GM20000 (cell line): ENCODE data around the gene CD6.

Experiments
- DNase-seq: peaks from one replicate; pipeline ENCODE4 v3.0.0; 2012; ENCODE audit warnings: low spot score
- TF ChIP-seq, protein P1 (sequence below): IDR thresholded peaks from 2 replicates; pipeline ENCODE4 v1.5.1; 2012; ENCODE audit warnings: mild to moderate bottlenecking, control low read depth; ENCODE audit errors: extremely low read depth, missing control alignments

CD6 gene

DNA sequence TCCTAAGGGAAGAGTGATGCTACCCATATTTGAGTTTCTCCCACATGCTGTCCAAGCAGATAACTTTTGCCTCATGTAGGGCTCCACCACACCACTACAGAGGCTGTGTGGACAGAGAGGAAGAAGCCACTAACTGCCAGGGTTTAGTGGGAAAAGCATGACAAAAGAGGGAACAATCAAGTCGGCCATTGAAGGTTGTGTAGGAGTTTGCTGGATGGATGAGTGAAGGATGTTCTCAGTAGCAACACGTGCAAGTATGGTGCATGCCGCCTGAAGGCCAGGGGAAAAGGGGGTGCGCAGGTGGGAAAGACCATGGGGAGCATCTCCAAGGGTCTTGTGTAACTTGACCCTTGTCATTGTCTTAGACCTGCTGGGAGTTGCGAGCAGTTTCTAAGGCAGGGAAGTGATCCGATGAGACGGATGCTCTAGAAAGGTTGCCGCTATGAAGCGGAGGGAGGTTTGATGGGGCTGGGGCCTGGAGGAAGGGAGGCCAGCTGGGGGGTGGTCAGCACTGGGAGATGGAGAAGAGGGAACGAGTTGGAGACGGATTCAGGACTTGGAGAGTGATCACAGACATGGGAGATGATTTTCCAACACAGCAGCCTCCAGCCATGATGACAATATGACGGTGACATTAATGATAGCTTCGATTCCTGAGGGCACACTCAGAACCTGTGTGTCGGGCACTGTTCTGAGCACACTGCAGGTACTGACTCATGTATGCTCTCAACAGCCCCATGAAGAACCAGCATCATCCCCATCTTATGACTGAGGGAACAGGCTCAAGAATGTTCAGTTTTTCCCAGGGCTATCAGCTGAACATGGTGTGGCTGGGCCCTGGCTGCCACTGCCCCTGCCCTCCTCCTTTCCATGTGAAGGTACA lies 53.7 kb downstream of the CD6 start:
- no peak for DNase-seq
- TF ChIP-seq, protein P1, sequence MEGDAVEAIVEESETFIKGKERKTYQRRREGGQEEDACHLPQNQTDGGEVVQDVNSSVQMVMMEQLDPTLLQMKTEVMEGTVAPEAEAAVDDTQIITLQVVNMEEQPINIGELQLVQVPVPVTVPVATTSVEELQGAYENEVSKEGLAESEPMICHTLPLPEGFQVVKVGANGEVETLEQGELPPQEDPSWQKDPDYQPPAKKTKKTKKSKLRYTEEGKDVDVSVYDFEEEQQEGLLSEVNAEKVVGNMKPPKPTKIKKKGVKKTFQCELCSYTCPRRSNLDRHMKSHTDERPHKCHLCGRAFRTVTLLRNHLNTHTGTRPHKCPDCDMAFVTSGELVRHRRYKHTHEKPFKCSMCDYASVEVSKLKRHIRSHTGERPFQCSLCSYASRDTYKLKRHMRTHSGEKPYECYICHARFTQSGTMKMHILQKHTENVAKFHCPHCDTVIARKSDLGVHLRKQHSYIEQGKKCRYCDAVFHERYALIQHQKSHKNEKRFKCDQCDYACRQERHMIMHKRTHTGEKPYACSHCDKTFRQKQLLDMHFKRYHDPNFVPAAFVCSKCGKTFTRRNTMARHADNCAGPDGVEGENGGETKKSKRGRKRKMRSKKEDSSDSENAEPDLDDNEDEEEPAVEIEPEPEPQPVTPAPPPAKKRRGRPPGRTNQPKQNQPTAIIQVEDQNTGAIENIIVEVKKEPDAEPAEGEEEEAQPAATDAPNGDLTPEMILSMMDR, result no peak

DNA sequence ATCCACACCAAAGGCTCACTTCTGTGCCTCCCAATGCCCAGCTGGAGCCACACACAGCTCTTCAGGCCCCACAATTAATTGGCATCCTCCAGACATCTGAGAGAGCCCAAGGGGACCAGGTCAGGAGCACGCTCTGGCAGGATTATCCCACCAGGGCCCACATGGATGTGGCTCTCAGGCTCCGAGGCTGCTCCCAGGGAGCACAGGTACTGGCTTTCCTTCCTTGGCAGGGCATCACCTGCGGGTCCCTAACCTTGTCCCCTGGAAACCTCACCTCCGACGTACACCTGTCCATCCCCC lies 54.3 kb downstream of the CD6 start:
- TF ChIP-seq, protein P1, result no peak
- no peak for DNase-seq

DNA sequence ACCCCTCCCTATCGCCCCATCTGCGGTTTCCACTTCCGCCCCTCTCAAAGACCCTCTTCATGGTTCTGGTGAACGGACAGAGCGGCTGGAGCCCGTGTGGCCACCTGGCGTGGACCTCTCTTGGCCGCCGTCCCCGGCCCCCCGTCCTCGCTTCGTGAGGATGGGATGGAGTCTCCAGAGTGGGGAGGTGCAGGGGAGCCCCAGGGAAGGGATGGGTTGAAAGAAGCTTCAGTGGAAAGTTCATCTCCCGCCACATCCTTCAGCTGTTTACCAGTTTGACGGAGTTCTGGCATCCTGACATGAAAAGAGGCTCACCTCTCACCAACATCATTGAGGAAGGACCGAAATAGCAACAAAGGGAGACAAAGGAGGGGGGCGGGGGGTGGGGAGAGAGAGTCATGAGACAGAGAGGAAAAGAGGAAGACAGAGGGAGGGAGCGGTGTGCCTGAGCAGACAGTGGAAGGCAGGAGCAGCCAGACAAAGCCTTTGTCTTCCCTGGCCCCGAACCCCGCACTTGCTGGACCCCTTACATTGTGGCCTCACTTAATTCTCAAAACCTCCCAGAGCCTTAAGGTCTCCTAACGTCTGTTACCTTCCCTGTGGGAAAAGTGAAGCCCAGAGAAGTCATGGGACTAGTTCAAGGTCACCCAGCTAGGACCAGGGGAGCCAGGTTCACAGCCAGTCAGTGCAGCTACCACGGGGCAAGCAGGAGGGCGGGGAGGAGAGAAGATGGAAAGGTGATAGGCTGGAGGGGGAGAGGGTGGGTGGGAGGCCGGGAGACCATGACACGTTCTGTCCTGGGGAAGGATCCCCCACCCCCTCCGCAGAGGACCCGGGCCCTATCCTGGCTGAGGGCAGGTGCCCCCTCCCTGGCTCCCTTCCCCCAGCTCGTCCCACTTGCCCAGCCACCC lies 54.9 kb downstream of the CD6 start:
- DNase-seq, result no peak
- TF ChIP-seq, protein P1, result no peak

DNA sequence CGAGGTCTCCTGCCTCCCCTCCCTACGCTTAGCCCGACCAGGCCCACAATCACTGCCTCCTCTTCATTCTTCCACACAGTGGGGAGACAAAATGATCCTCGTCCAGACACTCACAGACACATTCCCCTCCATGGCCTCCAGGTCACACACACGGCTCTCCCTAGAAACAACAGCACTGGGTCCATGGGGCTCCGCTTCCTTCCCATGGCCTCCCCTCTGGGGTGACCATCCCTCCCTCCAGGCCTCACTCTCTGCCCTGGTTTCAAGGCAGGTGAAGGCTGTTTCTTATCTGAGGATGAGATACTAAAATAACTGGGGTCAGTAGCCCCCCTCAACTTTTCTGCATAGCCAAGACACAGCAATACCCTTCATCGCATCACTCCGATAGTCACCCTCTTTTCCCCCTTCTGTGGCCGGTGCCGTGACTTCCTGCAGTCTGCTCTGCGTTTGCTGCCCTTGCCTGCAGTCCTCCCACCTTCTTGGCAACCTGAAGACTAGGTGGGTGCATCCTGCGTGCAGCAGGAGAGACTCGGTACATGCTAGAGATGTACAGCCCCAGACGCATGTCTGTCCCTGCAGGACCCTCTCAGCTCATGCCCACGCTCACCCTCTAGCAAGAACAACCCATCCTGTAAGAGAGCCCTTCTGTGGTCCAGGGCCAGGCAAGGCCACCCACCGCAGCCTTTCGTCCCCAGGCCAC lies 55.8 kb downstream of the CD6 start:
- no peak for DNase-seq
- TF ChIP-seq, protein P1, result no peak

DNA sequence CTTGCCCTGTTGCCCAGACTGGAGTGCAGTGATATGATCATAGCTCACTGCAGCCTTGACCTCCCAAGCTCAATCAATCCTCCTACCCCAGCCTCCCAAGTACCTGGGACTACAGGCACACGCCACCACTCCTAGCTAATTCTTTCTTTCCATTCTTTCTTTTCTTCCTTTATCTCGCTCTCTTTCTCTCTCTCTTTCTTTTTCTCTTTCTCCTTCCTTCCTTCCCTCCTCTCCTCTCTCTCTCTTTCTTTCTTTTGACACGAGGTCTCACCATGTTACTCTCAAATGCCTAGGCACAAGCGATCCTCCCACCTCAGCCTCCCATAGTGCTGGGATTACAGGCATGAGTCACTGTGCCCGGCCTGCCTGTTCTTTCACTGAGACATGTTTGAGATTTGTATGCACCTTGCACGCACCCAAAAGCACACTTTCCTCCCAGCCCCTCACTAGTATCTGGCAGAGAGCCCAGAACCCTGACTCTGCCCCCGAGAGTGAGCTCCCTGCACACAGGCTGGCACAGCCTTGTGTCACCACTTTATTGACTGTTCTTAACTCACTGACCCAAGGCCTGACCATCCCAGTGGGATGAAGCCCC lies 56.8 kb downstream of the CD6 start:
- DNase-seq, result no peak
- TF ChIP-seq, protein P1, result no peak

DNA sequence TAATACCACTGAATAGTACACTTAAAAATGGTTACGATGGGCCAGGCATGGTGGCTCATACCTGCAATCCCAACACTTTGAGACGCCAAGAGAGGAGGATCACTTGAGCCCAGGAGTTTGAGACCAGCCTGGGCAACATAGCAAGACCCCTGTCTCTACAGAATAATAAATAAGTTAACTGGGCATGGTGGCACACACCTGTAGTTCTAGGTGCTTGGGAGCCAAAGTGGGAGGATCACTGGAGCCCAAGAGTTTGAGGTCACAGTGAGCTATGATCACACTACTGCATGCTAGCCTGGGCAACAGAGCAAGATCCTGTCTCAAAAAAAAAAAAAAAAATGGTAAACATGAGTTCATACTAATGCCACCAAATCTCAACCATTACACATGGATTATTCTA lies 61.3 kb downstream of the CD6 start:
- DNase-seq, result no peak

More for the DNA sequence above, 61.3 kb downstream of the CD6 start:
- TF ChIP-seq, protein P1, result no peak
